A549 (cell line): ENCODE data around the gene ITGA7. TPM values are rescaled to one million over a fixed set of nuclear protein-coding genes. Genes with fewer than 3 reads are reported as not detected.
A peak's percentile ranks its signal among the peaks of the same experiment; 100 is the strongest.

Experiments
- ATAC-seq, 2 experiments: fragments of 200-7000 bp in 1 of 2; fragments of >200 bp in 1 of 2; cut with Nextera tagmentation in 1 of 2; cut with Tn5 transposase in 1 of 2; 3 replicates each; pipeline versions ENCODE4 v1.8.0 to v1.9.1; 2018 to 2020; ENCODE audit warnings: mild to moderate bottlenecking in 1 of 2, moderate library complexity in 1 of 2
- CTCF ChIA-PET: fragments of 300-600 bp; sonication (Branson Sonifier 250); formaldehyde crosslinking; extraction: SDS; loops from one replicate; lab custom pipeline; 2021; ENCODE audit warnings: antibody characterized with exemption, inconsistent platforms; lab: Yijun Ruan, JAX
- POLR2A ChIA-PET: fragments of 350-600 bp; formaldehyde crosslinking; extraction: SDS; loops from one replicate; lab custom pipeline; 2021; ENCODE audit warnings: antibody characterized with exemption, inconsistent platforms; lab: Yijun Ruan, JAX
- DNase-seq, 2 experiments: peaks; one replicate each; pipeline versions ENCODE4 v3.0.0 to v3.0.0-alpha.2; 2011 to 2016; ENCODE audit warnings: low read depth in 1 of 2, low spot score in 1 of 2
- FAIRE-seq: peaks from 2 replicates; lab custom pipeline; 2011; peaks lifted over from hg19 to GRCh38; lab: Jason Lieb, UNC
- H3K27ac ChIP-seq, 2 experiments: fragments of >200 bp; sonication (Bioruptor Twin); formaldehyde crosslinking; 3 replicates each; pipeline ENCODE4 v1.5.1; 2016 to 2017
- H3K4me1 ChIP-seq: fragments of >200 bp; sonication (Bioruptor Twin); formaldehyde crosslinking; 3 replicates; pipeline ENCODE4 v1.6.1; 2016
- H3K4me2 ChIP-seq: fragments of >200 bp; sonication (Bioruptor Twin); formaldehyde crosslinking; 3 replicates; pipeline ENCODE4 v1.6.1; 2016
- H3K4me3 ChIP-seq: fragments of >200 bp; sonication (Bioruptor Twin); formaldehyde crosslinking; 3 replicates; pipeline ENCODE4 v1.5.1; 2016
- H3K9me3 ChIP-seq: fragments of >200 bp; sonication (Bioruptor Twin); formaldehyde crosslinking; 3 replicates; pipeline ENCODE4 v1.6.1; 2016
- ATOH8 ChIP-seq: fragments of 250-450 bp; sonication (Bioruptor Pico); IDR thresholded peaks from 2 replicates; pipeline ENCODE4 v1.5.0; 2020; ENCODE audit warnings: low read depth, mild to moderate bottlenecking, moderate library complexity
- CHD2 ChIP-seq: fragments of 150-350 bp; IDR thresholded peaks from 2 replicates; pipeline ENCODE4 v1.6.1; 2014; ENCODE audit warnings: low read length; ENCODE audit not compliant: partially characterized antibody
- E2F6 ChIP-seq: IDR thresholded peaks from 2 replicates; pipeline ENCODE4 v1.6.1; 2012; ENCODE audit warnings: low read depth, borderline replicate concordance
- FOSB ChIP-seq: fragments of 250-450 bp; sonication (Bioruptor Pico); IDR thresholded peaks from 2 replicates; pipeline ENCODE4 v1.5.0; 2020; ENCODE audit warnings: mild to moderate bottlenecking, moderate library complexity
- FOSL2 ChIP-seq, 2 experiments: fragments of 450-650 bp in 1 of 2; fragments of >200 bp in 1 of 2; sonication (Bioruptor Twin) in 1 of 2; formaldehyde crosslinking; IDR thresholded peaks; 2 replicates each; pipeline versions ENCODE4 v1.5.0 to v1.6.1; 2016 to 2020; ENCODE audit warnings: mild to moderate bottlenecking in 1 of 2, moderate library complexity in 1 of 2
- HOXB5 ChIP-seq: fragments of 250-450 bp; sonication (Bioruptor Pico); IDR thresholded peaks from 2 replicates; pipeline ENCODE4 v1.5.0; 2020; ENCODE audit warnings: mild to moderate bottlenecking, moderate library complexity
- KDM1A ChIP-seq: fragments of 200-600 bp; sonication (generic); IDR thresholded peaks from 2 replicates; pipeline ENCODE4 v1.6.1; 2016; ENCODE audit warnings: low read depth, mild to moderate bottlenecking
- MAFK ChIP-seq: fragments of 450-650 bp; IDR thresholded peaks from 2 replicates; pipeline ENCODE4 v1.6.1; 2014; ENCODE audit not compliant: partially characterized antibody
- MAX ChIP-seq: IDR thresholded peaks from 2 replicates; pipeline ENCODE4 v1.6.1; 2012
- MAZ ChIP-seq: fragments of 150-350 bp; IDR thresholded peaks from 2 replicates; pipeline ENCODE4 v1.6.1; 2014; ENCODE audit warnings: antibody characterized with exemption, low read depth, low read length, borderline replicate concordance
- PBX3 ChIP-seq: IDR thresholded peaks from 2 replicates; pipeline ENCODE4 v1.6.1; 2012
- POLR2A ChIP-seq: IDR thresholded peaks from 2 replicates; pipeline ENCODE4 v1.6.1; 2012; ENCODE audit warnings: mild to moderate bottlenecking, low read length
- RAD21 ChIP-seq, 2 experiments: fragments of >200 bp in 1 of 2; sonication (Bioruptor Twin) in 1 of 2; formaldehyde crosslinking in 1 of 2; IDR thresholded peaks in 1 of 2; conservative IDR thresholded peaks in 1 of 2; 2 replicates in 1 of 2; 3 replicates in 1 of 2; pipeline ENCODE4 v1.6.1; 2012 to 2018; ENCODE audit warnings: inconsistent platforms in 1 of 2
- RFX5 ChIP-seq: fragments of 450-650 bp; IDR thresholded peaks from 2 replicates; pipeline ENCODE4 v1.7.1; 2014; ENCODE audit warnings: antibody characterized with exemption, mild to moderate bottlenecking, moderate library complexity
- ZC3H11A ChIP-seq: fragments of 450-650 bp; IDR thresholded peaks from 2 replicates; pipeline ENCODE4 v1.6.1; 2014; ENCODE audit warnings: antibody characterized with exemption, mild to moderate bottlenecking
- ZFP36 ChIP-seq: fragments of 450-650 bp; IDR thresholded peaks from 2 replicates; pipeline ENCODE4 v1.6.1; 2014; ENCODE audit warnings: borderline replicate concordance; ENCODE audit not compliant: partially characterized antibody
- WGBS: methylation state at CpG from one replicate; pipeline ENCODE4 v1.1.6; 2017; ENCODE audit errors: missing lambda C conversion rate; 5-methylcytosine and 5-hydroxymethylcytosine counted together
- polyA plus RNA-seq, 4 experiments: library from polyadenylated mRNA; depleted of rRNA in 3 of 4; stranded (reverse); fragments of >200 nt; fragmentation: RNase III in 1 of 4; extraction: RNeasy Plus Mini Kit Qiagen cat#74134 plus additional on column Dnase treatment in 1 of 4; gene quantifications; 2 replicates in 3 of 4; 3 replicates in 1 of 4; pipeline ENCODE4 v1.2.3, GENCODE V29; 2011 to 2017
- TF ChIP-seq, protein P1 (sequence below): fragments of >200 bp; sonication (Bioruptor Twin); formaldehyde crosslinking; IDR thresholded peaks from 3 replicates; pipeline ENCODE4 v1.6.1; 2016
- TF ChIP-seq, protein P2 (sequence below): fragments of >200 bp; sonication (Bioruptor Twin); formaldehyde crosslinking; IDR thresholded peaks from 3 replicates; pipeline ENCODE4 v1.5.1; 2016
- TF ChIP-seq, protein P3 (sequence below): fragments of 150-350 bp; IDR thresholded peaks from 2 replicates; pipeline ENCODE4 v1.6.1; 2014; ENCODE audit warnings: low read depth, mild to moderate bottlenecking, low read length

The ITGA7 gene
- polyA plus RNA-seq, 2 of the 4 experiments (the other 2 are of a cell fraction): 1.4 to 1.9 TPM

- CTCF ChIA-PET: interaction anchor here (0.8 to 4.2 kb wide), 3 partner anchors 27 to 46 kb away, joined by 3 to 59 read pairs (median 3); partner anchors contain the start of genes BLOC1S1 and RDH5
- no peaks in the 10 kb centered on the region for H3K9me3 ChIP-seq
- WGBS: 94% methylated on average over 7 of the region's 7 CpGs
- H3K4me1 ChIP-seq: peaks cover 14% of the 10 kb centered on the region; the same call in 2 of the 3 replicates
- no peak overlapping the region for H3K4me3 ChIP-seq
- no peak overlapping the region for H3K4me2 ChIP-seq
- H3K27ac ChIP-seq: no peak overlapping the region
- no peak for TF ChIP-seq HOXB5 (CRISPR knock-in tag)
- TF ChIP-seq FOSL2 (IDR thresholded peaks at IDR 0.05): no peak
- TF ChIP-seq FOSL2 (CRISPR knock-in tag; IDR thresholded peaks at IDR 0.05): no peak
- no peak for TF ChIP-seq E2F6
- TF ChIP-seq, all 56 proteins: peak for 0
- POLR2A ChIA-PET: no interaction called here
- ATAC-seq: no peak
- no peak for DNase-seq
- no peak for FAIRE-seq
These were observed 24.0 kb downstream of the ITGA7 start for GRCh38 chr12:55683676-55684075.

DNA sequence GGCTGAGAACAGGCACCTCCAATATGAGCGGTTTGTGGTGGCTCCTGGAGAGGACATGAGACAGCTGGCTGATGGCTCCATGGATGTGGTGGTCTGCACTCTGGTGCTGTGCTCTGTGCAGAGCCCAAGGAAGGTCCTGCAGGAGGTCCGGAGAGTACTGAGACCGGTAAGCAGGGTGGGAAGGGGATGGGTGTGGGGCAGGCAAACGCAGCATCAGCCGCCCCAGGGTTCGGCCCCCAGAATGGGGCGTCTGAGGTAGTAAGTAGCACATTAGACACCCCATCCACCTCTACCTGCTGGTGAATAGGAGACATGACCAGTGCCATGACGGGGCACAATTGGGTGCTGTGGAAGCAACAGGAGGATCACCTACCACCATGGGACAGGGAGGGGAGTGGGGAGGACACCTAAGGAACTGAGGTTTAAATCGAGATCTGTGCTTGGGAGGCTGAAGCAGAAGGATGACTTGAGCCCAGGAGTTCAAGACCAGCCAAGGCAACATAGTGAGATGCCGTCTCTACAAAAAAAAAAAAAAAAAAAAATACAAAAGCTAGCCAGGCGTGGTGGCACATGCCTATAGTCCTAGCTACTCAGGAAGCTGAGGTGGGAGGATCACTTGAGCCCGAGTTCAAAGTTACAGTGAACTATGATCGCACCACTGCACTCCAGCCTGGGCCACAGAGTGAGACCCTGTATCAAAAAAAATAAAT is 25.5 kb downstream of the ITGA7 start:
- no peaks in the 10 kb centered on the region for H3K9me3 ChIP-seq
- peak overlapping the region; percentile 66 to 87 for H3K27ac ChIP-seq
- H3K4me1 ChIP-seq: peaks cover 14% of the 10 kb centered on the region; the same call in 2 of the 3 replicates
- ATAC-seq (peak; percentile 48 to 59), FAIRE-seq (no peak), DNase-seq (peak; percentile 23 to 42)
- WGBS: 28% methylated on average over 11 of the region's 13 CpGs
- no peak for TF ChIP-seq FOSB (CRISPR knock-in tag)
- TF ChIP-seq MAFK: peak; percentile 13
- ChIA-PET POLR2A (interaction anchor here (1.0 to 1.3 kb wide), 5 partner anchors 26 to 47 kb away, joined by 3 to 11 read pairs (median 5); partner anchors contain the start of genes BLOC1S1 and CD63), CTCF (interaction anchor here (0.8 to 4.2 kb wide), 20 partner anchors 9 to 115 kb away, joined by 3 to 59 read pairs (median 5); partner anchors contain the start of genes BLOC1S1, OR10P1 and RDH5)
- peak overlapping the region; percentile 85 for H3K4me2 ChIP-seq
- H3K4me3 ChIP-seq: peak overlapping the region; percentile 52

- ChIA-PET POLR2A (interaction anchor here (1.0 to 1.3 kb wide), 6 partner anchors 25 to 48 kb away, joined by 3 to 11 read pairs (median 4); partner anchors contain the start of genes BLOC1S1 and CD63), CTCF (interaction anchor here (0.7 to 4.2 kb wide), 23 partner anchors 8 to 486 kb away, joined by 3 to 59 read pairs (median 5); partner anchors contain the start of genes BLOC1S1, OR10P1 and RDH5)
- Histone ChIP-seq H3K4me1 (peaks cover 14% of the 10 kb centered on the region; the same call in 2 of the 3 replicates), H3K9me3 (no peaks in the 10 kb centered on the region), H3K27ac (peak overlapping the region; percentile 66 to 87), H3K4me3 (peak overlapping the region; percentile 52), H3K4me2 (peak overlapping the region; percentile 85)
- ATAC-seq (peak; percentile 93 to 96), FAIRE-seq (no peak), DNase-seq (peak; percentile 90 to 92)
- 4% methylated on average over 17 of the region's 17 CpGs for WGBS
- TF ChIP-seq, protein P1, sequence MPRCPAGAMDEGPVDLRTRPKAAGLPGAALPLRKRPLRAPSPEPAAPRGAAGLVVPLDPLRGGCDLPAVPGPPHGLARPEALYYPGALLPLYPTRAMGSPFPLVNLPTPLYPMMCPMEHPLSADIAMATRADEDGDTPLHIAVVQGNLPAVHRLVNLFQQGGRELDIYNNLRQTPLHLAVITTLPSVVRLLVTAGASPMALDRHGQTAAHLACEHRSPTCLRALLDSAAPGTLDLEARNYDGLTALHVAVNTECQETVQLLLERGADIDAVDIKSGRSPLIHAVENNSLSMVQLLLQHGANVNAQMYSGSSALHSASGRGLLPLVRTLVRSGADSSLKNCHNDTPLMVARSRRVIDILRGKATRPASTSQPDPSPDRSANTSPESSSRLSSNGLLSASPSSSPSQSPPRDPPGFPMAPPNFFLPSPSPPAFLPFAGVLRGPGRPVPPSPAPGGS: peak; percentile 52; the same call in 1 of the 3 replicates
- no peak for TF ChIP-seq ZC3H11A
- TF ChIP-seq, protein P2, sequence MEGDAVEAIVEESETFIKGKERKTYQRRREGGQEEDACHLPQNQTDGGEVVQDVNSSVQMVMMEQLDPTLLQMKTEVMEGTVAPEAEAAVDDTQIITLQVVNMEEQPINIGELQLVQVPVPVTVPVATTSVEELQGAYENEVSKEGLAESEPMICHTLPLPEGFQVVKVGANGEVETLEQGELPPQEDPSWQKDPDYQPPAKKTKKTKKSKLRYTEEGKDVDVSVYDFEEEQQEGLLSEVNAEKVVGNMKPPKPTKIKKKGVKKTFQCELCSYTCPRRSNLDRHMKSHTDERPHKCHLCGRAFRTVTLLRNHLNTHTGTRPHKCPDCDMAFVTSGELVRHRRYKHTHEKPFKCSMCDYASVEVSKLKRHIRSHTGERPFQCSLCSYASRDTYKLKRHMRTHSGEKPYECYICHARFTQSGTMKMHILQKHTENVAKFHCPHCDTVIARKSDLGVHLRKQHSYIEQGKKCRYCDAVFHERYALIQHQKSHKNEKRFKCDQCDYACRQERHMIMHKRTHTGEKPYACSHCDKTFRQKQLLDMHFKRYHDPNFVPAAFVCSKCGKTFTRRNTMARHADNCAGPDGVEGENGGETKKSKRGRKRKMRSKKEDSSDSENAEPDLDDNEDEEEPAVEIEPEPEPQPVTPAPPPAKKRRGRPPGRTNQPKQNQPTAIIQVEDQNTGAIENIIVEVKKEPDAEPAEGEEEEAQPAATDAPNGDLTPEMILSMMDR: peak; percentile 71
- TF ChIP-seq MAFK: peak; percentile 15
- TF ChIP-seq ZFP36: no peak
- TF ChIP-seq MAZ: no peak
- TF ChIP-seq, protein P3, sequence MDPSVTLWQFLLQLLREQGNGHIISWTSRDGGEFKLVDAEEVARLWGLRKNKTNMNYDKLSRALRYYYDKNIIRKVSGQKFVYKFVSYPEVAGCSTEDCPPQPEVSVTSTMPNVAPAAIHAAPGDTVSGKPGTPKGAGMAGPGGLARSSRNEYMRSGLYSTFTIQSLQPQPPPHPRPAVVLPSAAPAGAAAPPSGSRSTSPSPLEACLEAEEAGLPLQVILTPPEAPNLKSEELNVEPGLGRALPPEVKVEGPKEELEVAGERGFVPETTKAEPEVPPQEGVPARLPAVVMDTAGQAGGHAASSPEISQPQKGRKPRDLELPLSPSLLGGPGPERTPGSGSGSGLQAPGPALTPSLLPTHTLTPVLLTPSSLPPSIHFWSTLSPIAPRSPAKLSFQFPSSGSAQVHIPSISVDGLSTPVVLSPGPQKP: no peak
- TF ChIP-seq CHD2: no peak
- TF ChIP-seq E2F6: no peak
- no peak for TF ChIP-seq RFX5
- TF ChIP-seq PBX3: no peak
- TF ChIP-seq ATOH8 (CRISPR knock-in tag): no peak
- peak in 1 of 2 experiments; percentile 47; a peak in 3 of 5 replicates for TF ChIP-seq RAD21 (conservative IDR thresholded peaks at IDR 0.05 in 1 of 2, IDR thresholded peaks at IDR 0.05 in 1 of 2)
- peak; percentile 61 for TF ChIP-seq MAX
- TF ChIP-seq FOSB (CRISPR knock-in tag): no peak
- TF ChIP-seq POLR2A: peak; percentile 86
- no peak for TF ChIP-seq KDM1A
These were observed 26.3 kb downstream of the ITGA7 start for GRCh38 chr12:55681142-55682077.
